CD14-positive monocyte (primary cell): ENCODE data around the gene IL17C. TPM values are rescaled to one million over a fixed set of nuclear protein-coding genes. Genes with fewer than 3 reads are reported as not detected.
A peak's percentile ranks its signal among the peaks of the same experiment; 100 is the strongest.

Source experiments
- DNase-seq, 3 donors: peaks; one replicate each; pipeline ENCODE4 v3.0.0-alpha.2; 2011 to 2022
- H2AFZ ChIP-seq: 2 replicates; pipeline ENCODE4 v1.6.0; 2012; ENCODE audit warnings: mild to moderate bottlenecking, low read depth, low read length, inconsistent platforms; ENCODE audit not compliant: insufficient read depth, poor library complexity, severe bottlenecking
- H3K27ac ChIP-seq, 2 donors: 1 replicate in 1 of 2; 2 replicates in 1 of 2; pipeline ENCODE4 v1.5.1; 2012 to 2013; ENCODE audit warnings: low read length in 2 of 2, control low read depth in 1 of 2, inconsistent platforms in 1 of 2, low read depth in 1 of 2, mild to moderate bottlenecking in 1 of 2
- H3K27me3 ChIP-seq, 2 donors: one replicate each; pipeline versions ENCODE4 v1.6.0 to v1.6.1; 2011 to 2013; ENCODE audit warnings: low read length in 2 of 2; ENCODE audit not compliant: control insufficient read depth in 2 of 2, insufficient read depth in 2 of 2
- H3K36me3 ChIP-seq, 2 donors: replicated peaks in 1 of 2; 1 replicate in 1 of 2; 2 replicates in 1 of 2; pipeline versions ENCODE4 v1.5.1 to v1.6.1; 2012 to 2013; ENCODE audit warnings: low read length in 2 of 2, control low read depth in 1 of 2, inconsistent platforms in 1 of 2, mild to moderate bottlenecking in 1 of 2; ENCODE audit not compliant: insufficient read depth in 2 of 2, control insufficient read depth in 1 of 2
- H3K4me1 ChIP-seq, 2 donors: 1 replicate in 1 of 2; 2 replicates in 1 of 2; pipeline versions ENCODE4 v1.5.1 to v1.6.1; 2012 to 2013; ENCODE audit warnings: low read length in 2 of 2, control low read depth in 1 of 2, inconsistent platforms in 1 of 2, mild to moderate bottlenecking in 1 of 2, moderate library complexity in 1 of 2; ENCODE audit not compliant: insufficient read depth in 2 of 2, control insufficient read depth in 1 of 2
- H3K4me2 ChIP-seq: replicated peaks from 2 replicates; pipeline ENCODE3; 2012; ENCODE audit warnings: low read length, moderate library complexity, mild to moderate bottlenecking; ENCODE audit not compliant: poor library complexity, severe bottlenecking; ENCODE audit errors: extremely low read depth
- H3K4me3 ChIP-seq, 3 experiments: fragments of 200-600 bp in 1 of 3; sonication (generic) in 1 of 3; replicated peaks in 1 of 3; 1 replicate in 2 of 3; 2 replicates in 1 of 3; pipeline ENCODE4 v1.5.1; 2011 to 2013; ENCODE audit warnings: low read length in 3 of 3, mild to moderate bottlenecking in 3 of 3, control low read depth in 2 of 3, low read depth in 2 of 3, inconsistent platforms in 1 of 3, moderate library complexity in 1 of 3
- H3K79me2 ChIP-seq: 2 replicates; pipeline ENCODE4 v1.6.0; 2012; ENCODE audit warnings: mild to moderate bottlenecking, control low read depth, inconsistent platforms, low read length, moderate library complexity; ENCODE audit not compliant: insufficient read depth
- H3K9ac ChIP-seq: 2 replicates; pipeline ENCODE4 v1.6.0; 2017; ENCODE audit warnings: low read length, mild to moderate bottlenecking; ENCODE audit not compliant: insufficient read depth, poor library complexity, severe bottlenecking
- H3K9me3 ChIP-seq, 2 donors: replicated peaks in 1 of 2; 1 replicate in 1 of 2; 2 replicates in 1 of 2; pipeline versions ENCODE4 v1.5.1 to v1.6.1; 2012 to 2013; ENCODE audit warnings: low read length in 2 of 2, control low read depth in 1 of 2; ENCODE audit not compliant: control insufficient read depth in 1 of 2, insufficient read depth in 1 of 2
- H4K20me1 ChIP-seq: 2 replicates; pipeline ENCODE4 v1.6.0; 2012; ENCODE audit warnings: mild to moderate bottlenecking, low read length, control low read depth, moderate library complexity; ENCODE audit not compliant: insufficient read depth
- H3K27ac Mint-ChIP-seq, 7 donors: one replicate each; pipeline ENCODE4 v1.8.0; 2020; ENCODE audit warnings: mild to moderate bottlenecking in 7 of 7, mixed read lengths in 7 of 7, moderate library complexity in 6 of 7, inconsistent platforms in 2 of 7
- H3K27me3 Mint-ChIP-seq, 3 donors: one replicate each; pipeline ENCODE4 v1.8.0; 2021 to 2022; ENCODE audit warnings: low read depth in 3 of 3, mild to moderate bottlenecking in 3 of 3, mixed read lengths in 3 of 3, moderate library complexity in 3 of 3, inconsistent platforms in 1 of 3
- H3K36me3 Mint-ChIP-seq, 2 donors: one replicate each; pipeline ENCODE4 v1.8.0; 2020; ENCODE audit warnings: mixed read lengths in 2 of 2, inconsistent platforms in 1 of 2, mild to moderate bottlenecking in 1 of 2
- H3K4me1 Mint-ChIP-seq: one replicate; pipeline ENCODE4 v1.8.0; 2020; ENCODE audit warnings: mild to moderate bottlenecking, mixed read lengths
- H3K4me3 Mint-ChIP-seq, 2 donors: one replicate each; pipeline ENCODE4 v1.8.0; 2020; ENCODE audit warnings: mild to moderate bottlenecking in 2 of 2, mixed read lengths in 2 of 2, moderate library complexity in 1 of 2
- H3K9me3 Mint-ChIP-seq, 7 donors: one replicate each; pipeline ENCODE4 v1.8.0; 2020 to 2022; ENCODE audit warnings: mixed read lengths in 7 of 7, mild to moderate bottlenecking in 6 of 7, moderate library complexity in 6 of 7, inconsistent platforms in 2 of 7
- CTCF ChIP-seq: fragments of 200-600 bp; IDR thresholded peaks from one replicate; pipeline ENCODE4 v1.8.0; 2022; ENCODE audit warnings: antibody characterized with exemption, mild to moderate bottlenecking
- WGBS: methylation state at CpG from one replicate; pipeline ENCODE4 v1.1.5; 2013; ENCODE audit warnings: missing lambda C conversion rate; ENCODE audit not compliant: insufficient coverage; 5-methylcytosine and 5-hydroxymethylcytosine counted together
- intact Hi-C, 2 donors: fragments of 100-400 bp; cut with micrococcal nuclease; formaldehyde crosslinking; loops; one replicate each; pipeline versions ENCODE4 v1.15.0 to v1.15.1; 2023
- polyA plus RNA-seq, 3 donors: library from polyadenylated mRNA; depleted of rRNA in 1 of 3; unstranded in 2 of 3; stranded (reverse) in 1 of 3; fragments of 300-500 nt in 2 of 3; fragments of >200 nt in 1 of 3; fragmentation: Illumina TruSeq in 2 of 3; gene quantifications; 1 replicate in 2 of 3; 2 replicates in 1 of 3; pipeline ENCODE4 v1.2.3, GENCODE V29; 2012 to 2021

Gene IL17C
- polyA plus RNA-seq, 3 donors, result 0.08 TPM; not detected in 2

- no peaks in the 10 kb centered on the region for H3K9me3 Mint-ChIP-seq
- no peak overlapping the region for H3K4me3 Mint-ChIP-seq
- Histone ChIP-seq H3K4me3 (no peak overlapping the region), H3K79me2 (peaks cover 6% of the 10 kb centered on the region), H3K27me3 (no peaks in the 10 kb centered on the region), H3K4me2 (no peak overlapping the region), H3K27ac (no peak overlapping the region), H3K9me3 (no peaks in the 10 kb centered on the region), H2AFZ (no peak overlapping the region), H3K4me1 (peaks cover 20 to 21% of the 10 kb centered on the region in 2 donors), H3K9ac (no peak overlapping the region), H4K20me1 (no peaks in the 10 kb centered on the region), H3K36me3 (no peaks in the 10 kb centered on the region)
- TF ChIP-seq CTCF, result no peak
- DNase-seq, result no peak
- peaks cover 19% of the 10 kb centered on the region for H3K4me1 Mint-ChIP-seq
- WGBS, result 87% methylated on average over 4 of the region's 10 CpGs
- peaks cover 0 to 3% (median 3%) of the 10 kb centered on the region in 3 donors for H3K27me3 Mint-ChIP-seq
- no peak overlapping the region for H3K27ac Mint-ChIP-seq
- intact Hi-C loops, result loop anchor here (5.0 to 10.0 kb wide), 3 partner anchors 41 to 89 kb away; partner anchors contain the start of gene ZC3H18 (in 2 of the 2)
- peaks cover 12 to 35% of the 10 kb centered on the region in 2 donors for H3K36me3 Mint-ChIP-seq
Measured at GRCh38 chr16:88661468-88661867, 23.1 kb downstream of the IL17C start.

DNA sequence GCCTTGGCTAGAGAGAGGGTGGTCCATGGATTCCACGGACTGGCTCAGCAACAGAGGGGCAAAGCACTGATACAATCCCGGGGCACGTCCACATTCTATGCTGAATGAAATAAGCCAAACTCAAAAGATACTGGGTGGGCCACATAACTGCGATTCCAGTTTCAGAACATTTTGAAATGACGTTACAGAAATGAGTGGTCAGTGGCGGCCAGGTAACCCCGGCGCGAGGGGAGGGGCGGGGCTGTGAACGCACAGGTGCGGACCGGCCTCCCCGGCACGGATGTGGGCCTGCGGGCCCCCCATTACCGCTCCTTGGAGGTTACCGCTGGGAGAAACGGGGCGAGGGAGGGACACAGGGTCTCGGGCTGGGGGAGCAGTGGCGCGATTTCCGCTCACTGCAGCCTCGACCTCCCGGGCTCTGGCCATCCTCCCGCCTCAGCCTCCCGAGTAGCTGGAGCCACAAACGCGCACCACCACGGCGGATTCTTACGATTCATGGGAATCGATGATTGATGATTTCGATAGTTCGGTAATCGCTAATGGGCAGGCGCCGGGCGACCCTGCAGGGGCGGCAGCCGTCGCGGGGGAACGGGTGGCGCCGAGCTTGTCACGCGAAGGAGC is 24.0 kb downstream of the IL17C start:
- Mint-ChIP-seq H3K9me3 (no peaks in the 10 kb centered on the region), H3K27me3 (peaks cover 0 to 3% (median 3%) of the 10 kb centered on the region in 3 donors), H3K36me3 (peaks cover 12 to 30% of the 10 kb centered on the region in 2 donors), H3K4me1 (peaks cover 19% of the 10 kb centered on the region), H3K4me3 (peak overlapping the region; percentile 74 to 83), H3K27ac (peak overlapping the region; percentile 64 to 92 (median 83))
- H3K79me2 ChIP-seq, result peaks cover 6% of the 10 kb centered on the region
- WGBS, result 4% methylated on average over 49 of the region's 49 CpGs
- H3K27ac ChIP-seq, result peak overlapping the region in 1 of 2 donors; percentile 93
- peak overlapping the region; percentile 85 for H3K9ac ChIP-seq
- H3K36me3 ChIP-seq, result no peaks in the 10 kb centered on the region
- no peaks in the 10 kb centered on the region for H3K27me3 ChIP-seq
- intact Hi-C loops, result loop anchor here (2.0 to 10.0 kb wide), 4 partner anchors 22 to 90 kb away; partner anchors contain the start of gene ZC3H18 (in 2 of the 2)
- H2AFZ ChIP-seq, result peak overlapping the region; percentile 92
- peaks cover 20 to 21% of the 10 kb centered on the region in 2 donors for H3K4me1 ChIP-seq
- H3K4me2 ChIP-seq, result peak overlapping the region; percentile 82
- no peak for TF ChIP-seq CTCF
- H3K4me3 ChIP-seq, result peak overlapping the region; percentile 69 to 87 (median 81)
- H3K9me3 ChIP-seq, result no peaks in the 10 kb centered on the region
- no peaks in the 10 kb centered on the region for H4K20me1 ChIP-seq
- no peak for DNase-seq
